HG02610 (cell line): ENCODE results near the gene ZDHHC5.
"Not testable (repeated sequence)": the region's sequence is repeated elsewhere in the genome, so short reads cannot be mapped to it uniquely, and the experiment has no call there.

ENCODE experiments used
- ATAC-seq: cut with Tn5 transposase; IDR thresholded peaks from one replicate; pipeline ENCODE4 v1.9.1; 2021; ENCODE audit warnings: mild to moderate bottlenecking, moderate library complexity; ENCODE audit not compliant: unreplicated experiment

ZDHHC5 gene

GRCh38 chr11:57643802-57644201 lies 24.1 kb upstream of the ZDHHC5 start:
- ATAC-seq, result no peak

DNA sequence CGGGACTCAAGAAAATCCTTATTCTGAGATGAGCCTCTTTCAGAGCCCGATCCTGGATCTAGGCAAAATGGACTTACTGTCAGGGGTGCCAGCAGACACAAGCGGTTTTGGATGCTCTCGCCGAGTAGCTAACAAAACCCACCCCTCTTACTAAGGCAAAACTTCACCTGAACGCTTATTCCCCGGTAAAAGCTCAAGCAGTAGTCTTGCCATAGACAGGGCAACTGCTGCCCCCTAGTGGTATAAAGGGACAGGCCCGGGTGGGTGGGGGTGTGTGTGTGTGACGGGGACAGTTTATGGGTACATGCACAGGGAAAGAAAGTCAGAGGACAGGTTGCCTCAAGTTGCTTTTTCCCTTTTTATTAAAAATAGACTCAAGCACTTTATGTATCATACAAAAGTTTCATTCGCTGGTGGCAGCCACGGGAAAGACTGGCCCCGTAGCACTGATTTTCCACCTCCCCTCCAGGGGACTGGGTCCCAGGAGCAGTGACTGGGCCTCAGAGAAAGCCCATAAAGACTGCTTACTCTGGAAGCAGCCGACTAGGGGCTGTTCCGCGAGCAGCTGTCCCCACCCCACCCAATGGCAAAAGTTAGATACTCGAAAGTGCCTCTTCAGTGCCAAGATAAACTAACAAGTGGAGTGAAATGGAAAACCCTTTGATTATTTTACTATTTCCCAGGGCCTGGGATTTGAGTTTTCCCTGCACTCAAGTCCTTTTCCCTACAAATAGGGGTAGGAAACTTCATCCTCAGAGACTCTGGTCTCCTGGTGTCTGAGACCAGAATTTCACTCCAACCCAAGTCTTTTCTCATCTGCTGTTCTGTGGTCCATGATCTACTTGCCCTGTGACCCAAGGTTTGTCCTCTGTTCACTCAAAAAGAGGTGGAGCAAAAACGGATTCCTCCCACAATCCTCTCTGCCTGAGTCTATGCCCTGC lies 22.9 kb upstream of the ZDHHC5 start:
- peak; percentile 51 for ATAC-seq

- ATAC-seq, result no peak
Observed at GRCh38 chr11:57645689-57646085, 22.2 kb upstream of the ZDHHC5 start.

DNA sequence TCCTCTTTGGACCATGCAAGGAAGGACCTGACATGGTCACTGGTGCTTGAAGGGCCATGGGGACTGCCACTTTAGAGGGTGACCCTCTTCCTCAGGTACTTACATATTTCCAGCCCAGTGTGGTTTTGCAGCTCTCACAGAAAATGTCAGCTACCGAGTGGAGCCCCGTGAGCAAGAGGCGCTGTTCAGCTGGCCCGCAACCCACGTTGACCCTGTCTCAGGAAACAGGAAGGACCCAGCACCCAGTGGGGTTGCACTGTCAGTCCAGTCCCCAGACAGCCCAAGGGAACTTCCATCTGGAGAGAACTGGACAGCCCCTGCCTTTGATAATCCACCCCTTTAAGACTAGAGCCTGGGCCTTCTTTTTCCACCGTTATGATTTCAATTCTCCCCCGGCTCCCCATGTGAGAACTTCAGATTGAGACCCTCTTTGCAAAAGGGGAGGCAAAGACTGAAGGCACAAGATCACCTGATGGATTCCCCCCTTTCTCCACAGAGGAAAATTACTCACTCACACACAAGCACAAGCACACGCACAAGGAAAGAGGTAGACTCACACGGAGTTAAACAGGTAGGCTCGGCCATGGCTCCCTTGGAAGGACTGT lies 21.6 kb upstream of the ZDHHC5 start:
- ATAC-seq, result peak; percentile 28

- no peak for ATAC-seq
Observed at GRCh38 chr11:57646799-57647303, 21.1 kb upstream of the ZDHHC5 start.

DNA sequence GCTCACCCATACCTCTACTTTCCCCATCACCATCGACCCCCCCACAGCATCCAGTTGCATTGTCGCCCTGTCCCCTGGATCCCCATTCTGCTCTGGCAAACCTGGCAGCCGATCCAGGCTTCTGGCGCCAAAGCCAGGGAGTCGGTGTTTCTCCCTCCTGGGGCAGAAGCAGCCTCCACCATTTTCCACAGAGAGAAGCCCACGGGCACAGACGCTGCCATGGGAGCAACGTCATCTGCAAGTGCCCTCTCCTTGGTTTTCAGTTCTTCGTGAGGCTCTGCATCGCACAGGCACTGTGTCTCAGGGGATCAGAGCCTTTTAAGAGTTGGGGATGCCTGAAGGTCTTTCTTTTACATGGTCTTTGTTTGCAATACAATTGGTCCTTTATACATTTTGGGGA lies 20.5 kb upstream of the ZDHHC5 start:
- ATAC-seq, result no peak

- no peak for ATAC-seq
Observed at GRCh38 chr11:57647960-57648800, 19.7 kb upstream of the ZDHHC5 start.

GRCh38 chr11:57648801-57649735 lies 18.8 kb upstream of the ZDHHC5 start:
- no peak for ATAC-seq

GRCh38 chr11:57649826-57650738 lies 17.8 kb upstream of the ZDHHC5 start, which contains the start of gene YPEL4:
Gene YPEL4 (minus strand): TSS chr11:57649912. CDS start chr11:57647107, 2,805 bp downstream.
- peak; percentile 32 for ATAC-seq

DNA sequence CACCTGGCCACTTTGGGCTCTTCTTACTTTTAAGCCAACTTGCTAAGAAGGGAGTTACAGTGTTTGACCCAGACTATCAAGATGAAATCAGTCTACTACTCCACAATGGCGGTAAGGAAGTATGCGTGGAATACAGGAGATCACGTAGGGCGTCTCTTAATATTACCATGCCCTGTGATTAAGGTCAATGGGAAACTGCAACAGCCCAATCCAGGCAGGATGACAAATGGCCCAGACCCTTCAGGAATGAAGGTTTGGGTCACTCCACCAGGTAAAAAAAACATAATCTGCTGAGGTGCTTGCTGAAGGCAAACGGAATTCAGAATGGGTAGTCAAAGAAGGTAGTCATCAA lies 17.2 kb upstream of the ZDHHC5 start:
- no peak for ATAC-seq

DNA sequence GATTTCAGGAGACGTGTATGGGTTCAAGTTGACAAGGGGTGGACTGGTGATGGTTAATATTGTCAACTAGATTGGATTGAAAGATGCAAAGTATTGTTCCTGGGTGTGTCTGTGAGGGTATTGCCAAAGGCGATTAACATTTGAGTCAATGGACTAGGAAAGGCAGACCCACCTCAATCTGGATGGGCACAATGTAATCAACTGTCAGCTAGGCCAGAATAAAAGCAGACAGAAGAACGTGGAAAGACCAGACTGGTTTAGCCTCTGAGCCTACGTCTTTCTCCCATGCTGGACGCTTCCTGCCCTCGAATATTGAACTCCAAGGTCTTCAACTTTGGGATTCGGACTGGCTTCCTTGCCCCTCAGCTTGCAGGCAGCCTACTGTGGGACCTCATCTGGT lies 16.5 kb upstream of the ZDHHC5 start:
- ATAC-seq, result no peak

DNA sequence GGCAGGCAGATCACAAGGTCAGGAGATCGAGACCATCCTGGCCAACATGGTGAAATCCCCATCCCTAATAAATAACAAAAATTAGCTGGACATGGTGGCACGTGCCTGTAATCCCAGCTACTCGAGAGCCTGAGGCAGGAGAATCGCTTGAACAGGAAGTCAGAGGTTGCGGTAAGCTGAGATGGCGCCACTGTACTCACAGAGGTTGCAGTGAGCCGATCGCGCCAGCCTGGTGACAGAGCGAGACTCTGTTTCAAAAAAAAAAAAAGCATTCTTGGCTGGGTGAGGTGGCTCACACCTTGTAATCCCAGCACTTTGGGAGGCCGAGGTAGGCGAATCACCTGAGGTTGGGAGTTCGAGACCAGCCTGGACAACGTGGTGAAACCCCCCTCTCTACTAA lies 15.7 kb upstream of the ZDHHC5 start:
- ATAC-seq, result not testable (repeated sequence)

GRCh38 chr11:57652662-57653061 lies 15.3 kb upstream of the ZDHHC5 start:
- ATAC-seq, result no peak

DNA sequence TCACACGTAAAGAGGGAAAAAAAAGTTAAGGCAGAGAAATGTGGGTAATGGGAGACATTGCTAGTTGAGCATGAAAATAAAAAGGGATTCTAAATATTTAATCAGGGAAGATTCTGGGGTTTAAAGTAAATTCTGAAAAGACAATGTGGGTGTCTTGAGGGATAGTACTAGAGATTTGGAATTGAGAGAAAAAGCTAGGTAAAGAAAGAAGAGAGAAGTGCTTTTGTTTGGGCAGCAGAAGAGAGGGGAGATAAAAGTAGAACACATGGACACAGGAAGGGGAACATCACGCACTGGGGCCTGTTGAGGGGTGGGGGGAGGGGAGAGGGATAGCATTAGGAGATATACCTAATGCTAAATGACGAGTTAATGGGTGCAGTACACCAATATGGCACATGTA lies 14.8 kb upstream of the ZDHHC5 start:
- no peak for ATAC-seq

- ATAC-seq, result no peak
Observed at GRCh38 chr11:57656885-57657193, 11.1 kb upstream of the ZDHHC5 start.

- peak; percentile 99 for ATAC-seq
Observed at GRCh38 chr11:57657194-57658022, 10.5 kb upstream of the ZDHHC5 start, which contains the start of gene CLP1. Gene CLP1 (plus strand): TSS chr11:57657762. CDS start chr11:57659477, 1,715 bp downstream.

GRCh38 chr11:57658023-57658361 lies 9.9 kb upstream of the ZDHHC5 start:
- no peak for ATAC-seq

GRCh38 chr11:57659669-57660068 lies 8.2 kb upstream of the ZDHHC5 start:
- ATAC-seq, result no peak
